GM15510 (cell line): Measurements from ENCODE around the gene AHI1.

Experiments used
- POLR2A ChIP-seq: IDR thresholded peaks from 3 replicates; pipeline ENCODE4 v1.6.1; 2011; ENCODE audit warnings: borderline replicate concordance; ENCODE audit not compliant: insufficient read length; ENCODE audit errors: extremely low read depth

AHI1 gene

DNA sequence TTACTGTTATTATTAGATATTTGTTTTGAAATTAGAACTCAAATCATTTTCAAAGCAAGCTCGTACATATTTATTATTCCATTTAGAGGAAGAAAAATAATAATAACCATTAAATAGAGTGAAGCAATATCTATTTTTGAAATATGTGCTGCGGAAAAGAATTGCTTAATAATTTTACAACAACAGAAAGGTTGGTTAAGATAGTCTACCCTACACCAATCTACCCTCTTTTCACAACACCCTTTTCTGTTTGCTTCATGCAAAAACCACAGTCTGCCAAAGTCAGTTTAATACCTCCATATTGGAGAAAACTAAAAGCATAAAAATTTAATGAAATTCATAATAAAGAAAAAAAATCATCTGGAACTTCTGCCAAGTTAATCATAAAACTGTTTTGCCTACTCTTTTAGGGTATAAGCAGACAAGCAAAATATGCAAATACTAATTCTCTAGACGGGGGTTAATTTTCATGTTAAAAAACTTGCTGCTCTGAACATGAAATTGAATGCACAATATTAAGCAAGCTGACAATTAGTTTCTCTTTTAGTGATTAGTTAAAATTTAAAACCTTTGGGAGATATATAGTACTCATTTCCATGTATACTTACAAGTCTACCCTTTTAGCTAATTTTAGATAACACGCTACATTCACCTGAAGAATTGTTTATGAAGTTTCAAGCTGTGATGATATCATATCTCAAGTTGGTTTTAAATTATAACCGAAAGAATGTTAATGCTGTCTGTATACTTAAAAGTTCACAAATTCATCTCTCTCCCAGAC is 100.2 kb downstream of the AHI1 start:
- no peak for TF ChIP-seq POLR2A

DNA sequence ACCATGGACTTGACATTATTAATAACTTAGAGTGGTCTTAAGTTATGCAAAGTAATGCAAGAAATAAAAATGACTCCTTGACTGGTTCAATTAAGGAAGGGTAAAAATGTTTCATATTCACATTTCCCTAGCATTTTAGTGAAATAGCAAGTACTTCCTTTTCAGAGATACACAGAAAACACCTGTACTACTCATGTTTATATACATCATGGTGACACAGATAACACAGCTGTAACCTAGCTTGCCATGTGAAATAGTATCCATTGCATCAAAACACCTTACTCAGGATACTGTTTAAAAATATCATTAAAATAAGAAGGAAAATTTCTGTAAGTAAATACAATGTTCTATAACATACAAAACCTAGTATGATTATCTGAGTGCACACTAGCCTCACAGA is 102.4 kb downstream of the AHI1 start:
- no peak for TF ChIP-seq POLR2A

DNA sequence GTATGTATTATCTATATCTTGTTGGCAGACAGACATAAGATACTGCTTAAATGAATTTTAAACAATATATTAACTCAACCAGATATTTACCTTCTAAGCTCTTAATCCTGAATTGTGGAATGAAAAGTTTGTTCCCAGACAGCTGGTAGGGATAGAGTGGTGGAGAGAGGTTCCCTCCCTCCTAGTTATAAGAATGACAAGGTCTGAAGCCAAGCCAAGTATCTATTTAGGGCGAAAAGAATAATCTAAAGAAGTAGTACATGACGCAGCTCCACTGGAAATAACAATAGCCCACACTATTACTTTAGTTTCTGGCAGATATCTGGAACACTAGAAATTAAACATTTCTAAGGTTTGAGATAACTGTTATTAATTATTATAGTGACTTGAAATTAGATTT is 104.3 kb downstream of the AHI1 start:
- no peak for TF ChIP-seq POLR2A

DNA sequence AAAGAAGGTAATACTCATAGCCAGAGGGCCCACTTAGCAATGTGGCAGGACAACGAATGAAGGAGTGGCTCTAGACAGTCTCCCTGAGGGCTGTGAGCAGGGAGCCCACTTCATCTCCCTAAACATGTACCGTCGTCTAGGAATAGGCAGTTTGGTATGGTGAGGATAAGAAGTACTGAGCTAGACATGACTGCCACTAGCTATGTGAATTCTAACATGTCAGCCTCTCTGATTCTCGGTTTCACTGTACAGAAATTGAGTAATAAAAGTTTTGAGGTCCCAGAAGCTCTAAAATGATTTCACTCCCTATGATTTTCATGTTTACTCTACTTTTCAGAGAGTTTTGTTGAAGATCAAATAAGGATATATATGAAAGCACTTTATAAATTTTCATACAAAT is 107.1 kb downstream of the AHI1 start:
- TF ChIP-seq POLR2A, result no peak

DNA sequence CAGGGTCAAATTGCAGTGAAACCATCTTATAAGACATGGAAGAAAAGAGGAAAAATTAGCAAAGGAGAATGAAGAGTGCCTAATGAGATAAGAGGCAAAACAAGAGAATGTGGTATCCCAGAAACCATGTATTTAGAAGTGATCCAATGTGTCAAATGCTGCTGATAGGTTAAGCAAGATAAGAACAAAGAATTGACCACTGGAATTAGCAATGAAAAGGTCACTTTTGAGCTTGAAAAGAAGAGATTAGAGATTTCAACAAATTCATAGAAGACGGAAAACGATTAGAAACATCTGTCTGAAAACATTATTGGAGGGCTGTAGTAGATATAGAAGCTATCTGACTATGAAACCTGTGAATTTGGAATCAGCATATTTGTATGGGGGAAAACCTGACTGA is 112.2 kb downstream of the AHI1 start:
- TF ChIP-seq POLR2A, result no peak

DNA sequence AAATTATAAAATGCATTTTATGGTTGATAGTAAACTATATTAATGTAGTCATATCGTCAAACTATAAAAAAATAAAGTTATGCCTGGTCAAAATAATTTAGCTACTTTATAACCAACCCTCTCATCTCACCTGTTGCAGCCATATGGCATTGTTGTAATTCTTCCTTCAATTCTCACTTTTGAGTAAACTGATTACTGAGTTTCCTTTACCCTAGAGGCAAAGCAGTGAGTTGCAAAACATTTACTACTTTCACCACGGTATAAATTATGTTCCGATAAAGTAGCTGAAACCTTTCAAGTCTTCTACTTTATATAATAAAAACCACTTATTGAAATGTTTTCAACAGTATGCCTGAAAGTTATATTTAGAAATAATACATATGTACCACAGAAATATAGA is 113.8 kb downstream of the AHI1 start:
- TF ChIP-seq POLR2A, result no peak

DNA sequence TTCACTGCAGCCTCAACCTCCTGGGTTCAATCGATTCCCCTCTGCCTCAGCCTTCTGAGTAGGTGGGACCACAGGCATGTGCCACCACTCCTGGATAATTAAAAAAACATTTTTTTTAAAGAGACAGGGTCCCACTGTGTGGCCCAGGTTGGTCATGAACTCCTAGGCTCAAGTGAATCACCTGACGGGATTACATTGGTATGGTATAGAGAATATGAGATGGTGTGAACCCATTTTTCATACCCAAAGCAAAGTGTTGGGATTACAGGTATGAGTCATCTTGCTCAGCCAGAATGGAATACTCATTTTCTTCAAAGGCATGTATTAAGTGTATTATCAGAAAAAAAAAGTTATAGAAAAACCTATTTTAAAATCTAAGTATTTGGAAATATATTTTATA is 114.2 kb downstream of the AHI1 start:
- TF ChIP-seq POLR2A, result no peak

DNA sequence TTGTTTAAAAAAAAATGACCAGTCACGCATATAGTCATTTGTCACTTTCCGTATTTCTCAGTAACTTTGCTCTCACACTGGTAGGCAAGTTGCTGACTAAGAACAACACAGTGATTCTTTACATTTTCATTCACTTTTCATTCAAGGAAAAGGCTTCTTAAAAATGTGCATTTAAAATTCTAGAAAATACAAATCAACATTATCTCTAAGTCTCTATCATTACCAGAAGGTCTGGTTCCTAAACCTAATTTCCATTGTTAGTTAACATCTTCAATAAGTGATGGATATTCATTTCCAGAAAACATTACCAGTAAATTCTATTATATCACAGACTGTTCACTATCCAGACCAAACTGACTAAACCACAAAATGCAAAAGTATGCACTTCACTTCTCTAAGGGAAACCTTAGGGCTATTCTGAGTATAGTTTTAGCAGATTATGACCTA is 115.3 kb downstream of the AHI1 start:
- TF ChIP-seq POLR2A, result no peak

DNA sequence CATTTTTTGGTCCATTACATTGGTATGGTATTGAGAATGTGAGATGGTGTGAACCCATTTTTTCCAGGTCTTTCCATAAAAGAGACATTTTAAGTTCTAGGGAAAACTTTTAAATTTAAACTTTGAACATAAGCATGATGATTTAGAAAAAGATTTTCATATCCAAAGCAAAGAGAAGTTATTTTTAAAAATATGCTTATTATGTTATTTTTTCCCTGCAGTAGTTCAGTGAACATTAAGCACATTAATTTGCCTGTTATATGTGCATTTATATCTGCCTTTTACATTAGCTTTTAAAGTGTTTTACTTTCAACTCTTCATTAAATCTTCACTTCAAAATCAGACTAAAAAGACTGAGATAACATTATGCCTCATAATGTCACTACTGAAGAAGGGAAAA is 116.7 kb downstream of the AHI1 start:
- no peak for TF ChIP-seq POLR2A

DNA sequence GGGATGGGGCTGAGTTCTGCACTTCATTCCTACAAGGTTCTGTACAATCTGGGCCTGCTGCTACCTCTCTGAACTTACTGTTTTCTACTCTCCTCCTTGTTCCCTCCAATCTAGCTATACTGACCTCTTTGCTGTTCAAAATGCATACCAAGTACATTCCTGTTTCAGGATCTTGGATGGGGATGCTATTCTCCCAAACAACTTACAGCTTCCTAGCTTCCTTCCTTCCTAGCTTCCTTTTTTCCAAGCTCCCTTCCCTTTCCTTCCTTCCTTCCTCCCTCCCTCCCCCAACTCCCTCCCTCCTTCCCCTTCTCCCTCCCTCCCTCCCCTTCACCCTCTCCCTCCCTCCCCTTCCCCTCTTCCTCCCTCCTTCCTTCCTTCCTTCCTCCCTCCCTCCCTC is 117.9 kb downstream of the AHI1 start:
- TF ChIP-seq POLR2A, result no peak

DNA sequence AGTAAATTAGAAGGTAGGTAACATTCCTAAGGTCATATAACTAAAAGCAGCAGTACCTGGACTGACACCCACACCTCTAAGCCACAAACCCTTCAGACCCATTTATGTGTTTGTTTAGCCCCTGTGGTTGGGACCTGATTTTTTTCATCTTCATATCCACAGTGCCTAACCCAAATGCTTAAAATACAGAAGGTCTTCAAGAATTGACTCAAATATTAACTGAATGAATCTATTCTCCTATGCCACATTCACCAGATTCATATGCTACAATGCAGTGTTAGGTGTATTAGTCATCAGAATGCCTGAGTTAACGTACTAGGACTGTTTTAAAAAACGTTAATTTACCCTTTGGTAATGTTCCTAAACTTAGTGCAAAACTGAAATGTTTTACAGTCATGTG is 124.8 kb downstream of the AHI1 start:
- no peak for TF ChIP-seq POLR2A

DNA sequence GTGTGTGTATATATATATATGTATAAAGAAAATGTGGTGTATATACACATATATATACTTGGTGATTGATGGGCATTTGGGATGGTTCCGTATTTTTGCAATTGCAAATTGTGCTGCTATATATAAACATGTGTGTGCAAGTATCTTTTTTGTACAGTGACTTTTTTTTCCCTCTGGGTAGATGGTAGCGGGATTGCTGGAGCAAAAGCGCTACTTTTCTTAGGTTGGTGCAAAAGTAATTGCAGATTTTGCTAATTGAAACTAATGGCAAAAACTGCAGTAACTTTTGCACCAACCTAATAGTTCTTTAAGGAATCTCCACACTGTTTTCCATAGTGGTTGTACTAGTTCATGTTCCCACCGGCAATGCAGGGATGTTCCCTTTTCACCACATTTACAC is 135.4 kb downstream of the AHI1 start:
- no peak for TF ChIP-seq POLR2A

DNA sequence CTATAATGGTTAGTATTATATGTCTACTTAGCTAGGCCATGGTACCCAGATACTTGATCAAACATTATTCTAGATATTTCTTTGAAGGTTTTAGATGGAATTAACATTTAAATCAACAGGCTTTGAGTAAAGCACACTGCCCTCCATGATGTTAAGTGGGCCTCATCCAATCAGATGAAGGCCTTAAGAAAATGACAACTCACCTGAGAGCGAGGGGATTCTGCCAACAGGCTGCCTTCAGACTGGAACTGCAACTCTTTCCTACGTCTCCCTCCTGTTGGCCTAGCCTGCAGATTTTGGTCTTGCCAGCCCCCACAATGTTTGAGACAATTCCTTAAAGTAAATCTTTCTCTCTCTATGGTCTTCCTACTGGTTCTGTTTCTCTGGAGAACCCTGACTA is 137.3 kb downstream of the AHI1 start:
- no peak for TF ChIP-seq POLR2A

DNA sequence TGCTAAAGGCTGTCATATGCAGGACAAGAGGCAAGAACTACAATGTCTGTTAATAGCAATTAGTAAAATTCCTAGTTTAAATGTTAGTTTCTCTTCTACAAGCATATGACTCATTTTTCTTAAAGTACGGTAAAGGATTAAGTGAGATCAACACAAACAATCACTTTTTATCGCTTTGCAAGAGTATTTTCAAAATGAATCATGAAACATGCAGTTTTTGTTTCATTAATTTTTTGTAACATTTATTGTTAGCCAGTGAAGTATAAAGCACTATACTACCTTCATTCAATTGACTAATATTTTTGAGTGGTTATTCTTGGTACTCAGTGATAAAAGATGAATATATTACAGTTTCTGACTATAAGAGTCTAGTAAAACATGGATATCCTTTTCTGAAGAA is 138.6 kb downstream of the AHI1 start:
- no peak for TF ChIP-seq POLR2A

DNA sequence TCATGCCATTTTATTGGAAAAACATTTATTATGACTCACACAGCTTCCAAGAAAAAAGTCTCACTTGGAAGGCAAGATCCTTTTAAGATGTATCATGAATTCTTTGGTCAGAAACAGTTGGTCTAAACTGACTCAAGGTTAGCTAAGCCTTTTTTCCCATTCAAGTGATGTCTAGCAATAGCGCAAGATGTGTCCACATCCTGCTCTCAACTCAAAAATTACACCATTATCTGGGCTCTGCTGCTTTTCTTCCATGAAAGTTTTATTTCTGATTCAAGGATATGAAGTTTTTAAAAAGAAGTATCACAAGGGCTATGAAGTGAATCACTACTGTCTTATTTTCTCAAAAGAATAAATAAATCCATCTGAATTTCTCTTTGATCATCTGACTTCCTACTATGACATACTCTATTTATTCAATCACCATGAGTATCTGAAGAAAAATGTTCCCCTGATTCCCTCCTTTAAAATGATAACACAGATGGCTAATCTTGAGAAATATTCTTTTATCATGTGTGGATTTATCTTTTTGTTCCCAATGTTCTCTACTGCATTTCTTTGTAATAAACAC is 139.2 kb downstream of the AHI1 start:
- no peak for TF ChIP-seq POLR2A

DNA sequence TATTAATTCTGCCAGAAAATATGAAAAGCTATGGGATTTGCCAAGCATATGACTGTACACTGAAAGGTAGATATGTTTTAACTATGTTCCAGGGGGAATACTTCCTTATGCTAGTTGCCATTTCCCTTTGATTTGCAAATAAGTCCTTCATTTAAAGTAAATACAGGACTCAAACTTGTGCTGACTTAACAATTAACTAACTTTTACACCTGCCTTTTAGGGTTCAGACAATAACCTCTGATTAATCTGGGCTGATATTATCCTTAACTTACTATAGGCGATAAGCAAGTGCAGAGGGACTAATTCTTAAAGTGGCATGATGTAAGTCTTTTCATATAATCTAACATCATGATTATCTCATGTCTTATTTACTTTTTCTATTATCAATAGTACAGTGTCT is 143.1 kb downstream of the AHI1 start:
- no peak for TF ChIP-seq POLR2A
